Measurements from ENCODE around the gene TMIE. TPM values are rescaled to one million over a fixed set of nuclear protein-coding genes. Genes with fewer than 3 reads are reported as not detected.
A peak's percentile ranks its signal among the peaks of the same experiment; 100 is the strongest.
"Not testable (repeated sequence)": the region's sequence is repeated elsewhere in the genome, so short reads cannot be mapped to it uniquely, and the experiment has no call there.

Gene TMIE
- polyA plus RNA-seq, 1 donor from 2014 or later, result not detected

GRCh38 chr3:46703013-46703520, 1.9 kb downstream of the TMIE start:
- no peaks in the 10 kb centered on the region for H3F3A ChIP-seq (ENCODE audit: insufficient read depth, low read length, poor library complexity, severe bottlenecking)
- no peaks in the 10 kb centered on the region for H3K9me2 ChIP-seq (ENCODE audit: insufficient read depth, low read length)
- no peak overlapping the region for H3K9ac ChIP-seq (ENCODE audit: low read length)
- TF ChIP-seq EP300 (conservative IDR thresholded peaks at IDR 0.05; ENCODE audit: poor library complexity, severe bottlenecking), result no peak
- no peak for TF ChIP-seq SMC3 (conservative IDR thresholded peaks at IDR 0.05; ENCODE audit: poor library complexity)
- TF ChIP-seq CTCF (IDR thresholded peaks at IDR 0.05; ENCODE audit: poor library complexity, severe bottlenecking), result no peak
- no peak for TF ChIP-seq POLR2AphosphoS5 (IDR thresholded peaks at IDR 0.05)
- no peak for TF ChIP-seq TAF1 (IDR thresholded peaks at IDR 0.05; ENCODE audit: low read depth)
- TF ChIP-seq EZH2 (IDR thresholded peaks at IDR 0.05; ENCODE audit: borderline replicate concordance, insufficient read depth, low read length, poor library complexity, severe bottlenecking), result no peak
- TF ChIP-seq RAD21 (conservative IDR thresholded peaks at IDR 0.05), result no peak
- no peak for TF ChIP-seq REST (IDR thresholded peaks at IDR 0.05; ENCODE audit: borderline replicate concordance)
- no peak for TF ChIP-seq MXI1 (conservative IDR thresholded peaks at IDR 0.05; ENCODE audit: poor library complexity, severe bottlenecking)
- H4K20me1 ChIP-seq (ENCODE audit: insufficient read depth), result no peaks in the 10 kb centered on the region
- no peak overlapping the region for H2AFZ ChIP-seq (ENCODE audit: low read depth, low read length)
- H3K36me3 ChIP-seq (ENCODE audit: insufficient read depth, low read length), result no peaks in the 10 kb centered on the region
- H3K79me2 ChIP-seq (replicated peaks; ENCODE audit: insufficient read depth, low read length), result no peaks in the 10 kb centered on the region
- H3K27me3 ChIP-seq (ENCODE audit: insufficient read depth, low read depth, low read length), result peaks cover 13% of the 10 kb centered on the region
- H3K4me3 ChIP-seq (ENCODE audit: low read length), result no peak overlapping the region
- H3K27ac ChIP-seq (ENCODE audit: low read length), result no peak overlapping the region
- no peak overlapping the region for H3K4me2 ChIP-seq (ENCODE audit: low read length)
- H3K9me3 ChIP-seq (ENCODE audit: low read length), result no peaks in the 10 kb centered on the region

- H3K9ac ChIP-seq (ENCODE audit: low read length); H3K4me2 ChIP-seq (ENCODE audit: low read length); H2AFZ ChIP-seq (ENCODE audit: low read depth, low read length); H3K9me3 ChIP-seq (ENCODE audit: low read length); H4K20me1 ChIP-seq (ENCODE audit: insufficient read depth); H3K4me3 ChIP-seq (ENCODE audit: low read length); H3K79me2 ChIP-seq (replicated peaks; ENCODE audit: insufficient read depth, low read length); H3K27ac ChIP-seq (ENCODE audit: low read length); H3K9me2 ChIP-seq (ENCODE audit: insufficient read depth, low read length); H3F3A ChIP-seq (ENCODE audit: insufficient read depth, low read length, poor library complexity, severe bottlenecking); H3K36me3 ChIP-seq (ENCODE audit: insufficient read depth, low read length): not testable (repeated sequence)
- peaks cover 13% of the 10 kb centered on the region for H3K27me3 ChIP-seq (ENCODE audit: insufficient read depth, low read depth, low read length)
Observed at GRCh38 chr3:46704346-46704745, 3.2 kb downstream of the TMIE start.

- no peak overlapping the region for H3K27ac ChIP-seq (ENCODE audit: low read length)
- H3K36me3 ChIP-seq (ENCODE audit: insufficient read depth, low read length), result no peaks in the 10 kb centered on the region
- H3K27me3 ChIP-seq (ENCODE audit: insufficient read depth, low read depth, low read length), result peaks cover 13% of the 10 kb centered on the region
- H3K4me2 ChIP-seq (ENCODE audit: low read length), result no peak overlapping the region
- H3K9me2 ChIP-seq (ENCODE audit: insufficient read depth, low read length), result no peaks in the 10 kb centered on the region
- no peaks in the 10 kb centered on the region for H3K9me3 ChIP-seq (ENCODE audit: low read length)
- H3K79me2 ChIP-seq (replicated peaks; ENCODE audit: insufficient read depth, low read length), result no peaks in the 10 kb centered on the region
- no peak overlapping the region for H3K4me3 ChIP-seq (ENCODE audit: low read length)
- TF ChIP-seq RAD21 (conservative IDR thresholded peaks at IDR 0.05) (peak; percentile 97), CTCF (IDR thresholded peaks at IDR 0.05; ENCODE audit: poor library complexity, severe bottlenecking) (peak; percentile 97), SMC3 (conservative IDR thresholded peaks at IDR 0.05; ENCODE audit: poor library complexity) (peak; percentile 95), MXI1 (conservative IDR thresholded peaks at IDR 0.05; ENCODE audit: poor library complexity, severe bottlenecking) (peak; percentile 10), TAF1 (IDR thresholded peaks at IDR 0.05; ENCODE audit: low read depth) (no peak), EP300 (conservative IDR thresholded peaks at IDR 0.05; ENCODE audit: poor library complexity, severe bottlenecking) (no peak)
- no peaks in the 10 kb centered on the region for H4K20me1 ChIP-seq (ENCODE audit: insufficient read depth)
- H3F3A ChIP-seq (ENCODE audit: insufficient read depth, low read length, poor library complexity, severe bottlenecking), result no peaks in the 10 kb centered on the region
- H2AFZ ChIP-seq (ENCODE audit: low read depth, low read length), result no peak overlapping the region
- no peak overlapping the region for H3K9ac ChIP-seq (ENCODE audit: low read length)
Observed at GRCh38 chr3:46705022-46705530, 3.9 kb downstream of the TMIE start.
